ENCODE data around the gene TTLL8.

The TTLL8 gene

DNA sequence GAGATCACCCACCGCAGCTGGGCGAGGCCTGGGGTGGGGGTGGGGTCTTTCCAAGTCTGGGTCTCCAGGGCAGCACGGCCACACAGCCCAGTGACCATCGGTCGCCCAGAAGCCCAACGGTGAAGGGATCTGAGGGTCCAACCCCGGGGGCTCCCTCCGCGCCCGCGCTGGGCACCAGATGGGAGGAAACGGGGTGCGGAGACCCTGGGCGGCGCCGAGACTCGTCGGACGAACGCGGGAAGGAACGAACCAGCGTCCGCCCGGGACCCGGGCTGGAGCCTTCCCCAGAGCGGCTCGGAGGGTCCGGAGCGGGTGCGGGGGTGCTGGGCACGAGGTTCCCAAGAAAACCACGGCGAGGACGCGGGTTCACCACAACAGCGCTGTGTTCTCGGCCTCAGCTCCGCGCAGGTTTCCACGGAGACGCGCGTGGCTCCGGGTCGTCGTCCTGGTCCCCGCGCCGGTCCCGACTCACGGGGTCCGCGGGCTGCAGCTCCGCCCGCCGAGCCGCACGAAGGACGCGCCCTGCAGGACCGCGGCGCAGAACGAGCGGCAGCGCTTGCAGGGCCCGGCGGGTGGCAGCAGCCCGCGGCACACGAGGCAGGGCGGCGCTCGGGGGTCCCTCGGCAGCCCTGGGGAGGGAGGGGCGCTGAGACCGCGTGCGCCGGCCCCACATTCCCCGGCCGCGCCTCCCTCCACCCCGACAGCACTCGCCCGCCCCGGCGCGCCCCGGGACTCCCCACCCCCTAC lies 43.3 kb downstream of the TTLL8 start:
- TF ChIP-seq, protein P1, sequence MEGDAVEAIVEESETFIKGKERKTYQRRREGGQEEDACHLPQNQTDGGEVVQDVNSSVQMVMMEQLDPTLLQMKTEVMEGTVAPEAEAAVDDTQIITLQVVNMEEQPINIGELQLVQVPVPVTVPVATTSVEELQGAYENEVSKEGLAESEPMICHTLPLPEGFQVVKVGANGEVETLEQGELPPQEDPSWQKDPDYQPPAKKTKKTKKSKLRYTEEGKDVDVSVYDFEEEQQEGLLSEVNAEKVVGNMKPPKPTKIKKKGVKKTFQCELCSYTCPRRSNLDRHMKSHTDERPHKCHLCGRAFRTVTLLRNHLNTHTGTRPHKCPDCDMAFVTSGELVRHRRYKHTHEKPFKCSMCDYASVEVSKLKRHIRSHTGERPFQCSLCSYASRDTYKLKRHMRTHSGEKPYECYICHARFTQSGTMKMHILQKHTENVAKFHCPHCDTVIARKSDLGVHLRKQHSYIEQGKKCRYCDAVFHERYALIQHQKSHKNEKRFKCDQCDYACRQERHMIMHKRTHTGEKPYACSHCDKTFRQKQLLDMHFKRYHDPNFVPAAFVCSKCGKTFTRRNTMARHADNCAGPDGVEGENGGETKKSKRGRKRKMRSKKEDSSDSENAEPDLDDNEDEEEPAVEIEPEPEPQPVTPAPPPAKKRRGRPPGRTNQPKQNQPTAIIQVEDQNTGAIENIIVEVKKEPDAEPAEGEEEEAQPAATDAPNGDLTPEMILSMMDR (conservative IDR thresholded peaks at IDR 0.05; ENCODE audit: low read depth, low read length) = no peak
- Histone ChIP-seq H3K4me1 (ENCODE audit: low read depth, poor library complexity, severe bottlenecking) (no peaks in the 10 kb centered on the region), H3K36me3 (ENCODE audit: insufficient read depth) (no peaks in the 10 kb centered on the region), H3K4me2 (no peak overlapping the region), H3K9ac (no peak overlapping the region), H2AFZ (ENCODE audit: low read depth) (no peak overlapping the region), H3K27ac (no peak overlapping the region), H4K20me1 (ENCODE audit: insufficient read depth) (no peaks in the 10 kb centered on the region), H3K4me3 (IDR thresholded peaks at IDR 0.05; ENCODE audit: insufficient read depth, low read depth, low read length) (no peak overlapping the region), H3K79me2 (ENCODE audit: insufficient read depth, low read depth) (no peaks in the 10 kb centered on the region), H3K27me3 (ENCODE audit: insufficient read depth, low read depth) (no peaks in the 10 kb centered on the region)

DNA sequence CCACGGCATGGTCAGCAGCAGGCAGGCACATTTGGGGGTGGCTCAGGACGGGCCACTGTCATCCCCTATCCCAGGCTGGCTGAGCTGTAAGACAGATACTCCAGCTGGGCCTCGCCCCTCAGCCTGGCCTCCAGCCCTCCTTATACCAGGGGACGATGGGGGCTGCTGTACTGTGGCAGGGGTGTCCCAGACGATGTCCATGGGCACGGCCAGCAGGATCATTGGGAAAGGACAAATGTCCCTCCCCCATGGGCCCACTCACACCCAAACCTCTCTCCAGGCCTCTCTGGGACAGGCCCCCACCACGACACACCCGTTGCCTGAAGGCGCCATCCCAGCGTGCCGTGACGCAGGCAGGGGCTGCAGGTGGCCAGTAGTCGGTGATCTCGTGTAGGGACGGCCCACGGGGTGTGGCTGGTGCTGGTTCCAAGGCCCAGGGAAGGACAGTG lies 44.0 kb downstream of the TTLL8 start:
- no peaks in the 10 kb centered on the region for H4K20me1 ChIP-seq (ENCODE audit: insufficient read depth)
- no peaks in the 10 kb centered on the region for H3K4me1 ChIP-seq (ENCODE audit: low read depth, poor library complexity, severe bottlenecking)
- no peaks in the 10 kb centered on the region for H3K36me3 ChIP-seq (ENCODE audit: insufficient read depth)
- no peaks in the 10 kb centered on the region for H3K79me2 ChIP-seq (ENCODE audit: insufficient read depth, low read depth)
- H3K27me3 ChIP-seq (ENCODE audit: insufficient read depth, low read depth) = no peaks in the 10 kb centered on the region
- no peak overlapping the region for H2AFZ ChIP-seq (ENCODE audit: low read depth)
- no peak overlapping the region for H3K4me2 ChIP-seq
- no peak overlapping the region for H3K4me3 ChIP-seq (IDR thresholded peaks at IDR 0.05; ENCODE audit: insufficient read depth, low read depth, low read length)
- no peak overlapping the region for H3K9ac ChIP-seq
- H3K27ac ChIP-seq = no peak overlapping the region
- TF ChIP-seq, protein P1 (conservative IDR thresholded peaks at IDR 0.05; ENCODE audit: low read depth, low read length) = no peak

DNA sequence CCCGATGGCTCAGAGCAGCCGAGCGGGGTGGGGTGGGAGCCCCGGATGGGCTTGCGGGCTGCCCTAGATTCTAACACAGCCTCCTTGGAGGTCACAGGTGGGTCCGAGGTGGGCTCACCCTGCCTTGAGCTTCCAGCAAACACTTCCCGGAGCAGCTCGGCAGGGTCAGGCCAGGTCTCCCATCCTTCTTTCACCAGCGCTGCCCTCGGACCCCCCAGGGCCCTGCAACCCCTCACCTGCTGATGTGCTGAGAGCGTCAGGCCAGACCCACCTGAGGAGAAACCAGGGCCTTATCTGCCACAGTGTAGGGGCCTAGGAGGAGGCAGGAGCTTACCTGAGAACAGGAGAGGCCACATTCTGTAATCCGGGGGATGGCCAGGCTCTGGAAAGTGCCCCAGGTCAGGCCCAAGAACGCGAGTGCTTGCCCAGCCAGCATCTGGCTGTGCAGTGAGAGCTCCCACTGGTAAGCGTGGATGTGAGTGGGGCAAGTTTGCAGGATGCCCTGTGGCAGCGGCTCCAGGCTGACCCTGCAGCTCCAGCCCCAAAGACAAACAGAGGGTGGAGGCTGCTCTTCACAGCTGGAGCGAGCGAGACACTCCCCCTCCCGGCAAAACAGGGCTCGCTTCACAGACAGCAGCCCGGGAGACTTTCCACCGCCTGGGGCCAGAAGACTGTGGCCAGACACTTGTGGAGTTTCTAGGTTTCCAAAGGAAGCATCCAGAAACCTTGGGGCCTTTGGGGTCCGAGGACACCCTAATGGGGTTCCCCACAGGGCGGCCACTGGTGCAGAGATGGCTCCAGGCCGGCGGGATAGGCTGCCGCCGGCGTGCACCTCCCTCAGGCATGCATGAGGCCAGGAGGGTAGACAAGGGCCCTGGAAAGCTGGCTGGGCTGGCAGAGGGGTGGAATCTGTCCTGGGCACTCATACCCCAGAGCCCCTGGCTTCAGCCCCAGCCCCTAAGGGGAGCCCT lies 45.6 kb downstream of the TTLL8 start, which contains the start of gene IL17REL:
Gene IL17REL (minus strand): TSS at position 555 of the 971 bp plus-strand sequence. CDS start 119 bp downstream, at position 436.
- no peak within 1 kb of the TSS for H3K9ac ChIP-seq

More for the DNA sequence above, 45.6 kb downstream of the TTLL8 start, which contains the start of gene IL17REL:
- no peaks in the 10 kb centered on the region for H3K4me1 ChIP-seq (ENCODE audit: low read depth, poor library complexity, severe bottlenecking)
- H4K20me1 ChIP-seq (ENCODE audit: insufficient read depth) = no peaks in the 10 kb centered on the region
- no peaks in the 10 kb centered on the region for H3K36me3 ChIP-seq (ENCODE audit: insufficient read depth)
- H3K79me2 ChIP-seq (ENCODE audit: insufficient read depth, low read depth) = no peaks in the 10 kb centered on the region
- H2AFZ ChIP-seq (ENCODE audit: low read depth) = no peak within 1 kb of the TSS
- no peaks in the 10 kb centered on the region for H3K27me3 ChIP-seq (ENCODE audit: insufficient read depth, low read depth)
- TF ChIP-seq, protein P1 (conservative IDR thresholded peaks at IDR 0.05; ENCODE audit: low read depth, low read length) = no peak
- no peak within 1 kb of the TSS for H3K4me3 ChIP-seq (IDR thresholded peaks at IDR 0.05; ENCODE audit: insufficient read depth, low read depth, low read length)
- no peak within 1 kb of the TSS for H3K4me2 ChIP-seq
- no peak within 1 kb of the TSS for H3K27ac ChIP-seq
